NCI-H2081 treated with DMSO at 0.1 percent for 48 hours (cell line): ENCODE results near the gene TTPAL.
A peak's percentile ranks its signal among the peaks of the same experiment; 100 is the strongest.

Source experiments
- DNase-seq: peaks from one replicate; lab custom pipeline; 2025; lab: John Stamatoyannopoulos, UW

TTPAL gene, protein sequence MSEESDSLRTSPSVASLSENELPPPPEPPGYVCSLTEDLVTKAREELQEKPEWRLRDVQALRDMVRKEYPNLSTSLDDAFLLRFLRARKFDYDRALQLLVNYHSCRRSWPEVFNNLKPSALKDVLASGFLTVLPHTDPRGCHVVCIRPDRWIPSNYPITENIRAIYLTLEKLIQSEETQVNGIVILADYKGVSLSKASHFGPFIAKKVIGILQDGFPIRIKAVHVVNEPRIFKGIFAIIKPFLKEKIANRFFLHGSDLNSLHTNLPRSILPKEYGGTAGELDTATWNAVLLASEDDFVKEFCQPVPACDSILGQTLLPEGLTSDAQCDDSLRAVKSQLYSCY

DNA sequence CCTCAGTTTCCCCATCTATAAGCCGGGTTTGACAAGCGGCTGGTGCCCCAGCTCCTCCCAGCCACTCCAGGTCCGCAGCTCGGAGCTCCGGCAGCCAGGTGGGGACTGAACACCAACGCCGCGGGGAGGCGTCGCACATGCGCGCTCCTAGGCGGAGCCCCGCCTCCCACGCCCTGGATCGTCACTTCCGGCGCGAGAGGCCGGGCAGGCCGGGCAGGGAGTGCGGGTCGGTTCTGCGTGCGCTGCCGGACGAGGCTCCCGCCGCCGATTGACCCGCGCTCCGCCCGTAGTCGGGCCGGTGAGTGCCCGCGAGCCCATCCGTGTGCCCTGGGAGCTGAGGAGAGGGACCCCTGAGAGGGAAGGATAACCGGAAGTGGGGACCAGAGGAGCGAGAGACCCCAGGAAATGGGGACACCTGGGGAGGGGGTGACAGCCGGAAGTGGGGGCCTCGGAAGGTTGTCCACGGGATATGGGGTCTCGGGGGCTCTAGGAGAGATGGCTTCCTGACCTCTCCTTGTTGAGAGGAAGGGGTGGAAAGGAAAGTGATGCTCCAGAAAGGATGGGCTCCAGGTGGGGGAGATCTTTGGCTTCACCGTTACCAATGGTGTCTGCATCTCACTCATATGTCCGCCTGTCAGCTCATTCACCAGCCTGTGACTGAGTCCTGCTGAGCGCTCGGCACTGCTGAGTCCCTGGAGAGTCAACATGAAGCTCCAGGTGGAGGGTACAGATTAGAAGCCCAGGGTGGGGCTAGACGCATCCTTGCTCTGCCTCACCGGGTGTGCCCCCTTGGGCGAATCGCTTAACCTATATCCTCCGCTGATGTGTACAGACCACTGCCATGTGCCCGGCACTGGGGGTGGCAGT is at the start of gene TTPAL:
TSS of gene TTPAL (plus strand) at position 181 of the 867 bp plus-strand sequence. CDS start 4,126 bp downstream, outside the sequence.
- peak; percentile 57 for DNase-seq

DNA sequence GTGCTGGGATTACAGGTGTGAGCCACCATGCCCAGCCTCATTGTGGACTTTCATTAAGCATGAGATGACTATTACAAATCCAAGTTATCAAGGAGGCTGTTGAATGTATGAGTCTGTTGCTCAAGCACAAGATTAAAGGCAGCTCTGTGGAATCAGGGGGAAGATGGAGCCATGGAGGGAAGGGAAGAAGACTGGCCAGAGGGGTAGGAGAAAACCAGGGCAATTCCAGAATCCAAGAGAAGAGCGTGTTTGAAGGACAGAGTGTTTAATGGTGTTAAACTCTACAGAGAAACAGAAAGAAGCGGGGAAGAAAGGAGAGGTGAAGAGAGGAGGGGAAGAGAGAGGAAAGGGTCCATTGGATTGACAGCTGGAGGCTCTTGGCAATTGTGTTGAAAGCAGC is 49.8 kb upstream of the TTPAL start:
- DNase-seq, result no peak

DNA sequence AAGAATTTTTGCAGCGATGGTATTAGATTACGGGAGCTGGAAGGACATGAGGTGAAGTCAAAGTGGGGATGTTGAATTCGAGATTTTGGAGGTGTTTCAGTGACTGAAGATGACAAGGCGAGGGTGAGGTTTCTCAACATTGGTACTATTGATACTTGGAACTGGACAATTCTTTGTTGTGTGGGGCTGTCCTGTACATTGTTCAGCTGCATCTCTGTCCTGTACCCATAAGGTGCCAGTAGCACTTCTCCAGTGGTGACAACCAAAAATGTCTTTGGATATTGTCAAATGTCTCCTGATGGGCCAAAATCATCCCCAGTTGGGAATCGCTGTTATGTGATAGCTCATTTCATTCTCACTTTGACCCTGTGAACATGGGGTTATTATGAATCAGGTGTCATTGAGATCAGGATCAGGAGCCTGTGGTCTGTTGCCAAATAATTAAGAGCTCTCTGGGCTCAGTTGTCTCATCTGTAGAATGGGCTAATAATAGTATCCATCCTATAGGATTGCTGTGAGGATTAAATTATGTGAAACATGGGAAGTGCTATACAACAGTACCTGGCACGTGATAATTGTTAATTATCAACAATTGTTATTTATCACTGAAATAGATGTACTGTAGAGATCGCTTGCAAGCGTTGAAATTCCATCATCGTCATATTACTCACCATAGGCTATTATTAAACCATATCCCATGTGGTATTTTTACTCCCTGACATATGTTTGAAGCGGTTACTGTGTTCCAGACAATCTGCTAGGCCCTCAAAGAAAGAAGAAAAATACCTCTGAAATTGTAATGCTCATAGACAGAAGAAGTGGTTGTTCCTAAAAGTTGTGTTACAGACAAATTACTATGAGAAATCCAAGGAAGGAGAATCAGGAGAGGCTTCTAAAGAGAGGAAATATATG is 48.5 kb upstream of the TTPAL start:
- no peak for DNase-seq

DNA sequence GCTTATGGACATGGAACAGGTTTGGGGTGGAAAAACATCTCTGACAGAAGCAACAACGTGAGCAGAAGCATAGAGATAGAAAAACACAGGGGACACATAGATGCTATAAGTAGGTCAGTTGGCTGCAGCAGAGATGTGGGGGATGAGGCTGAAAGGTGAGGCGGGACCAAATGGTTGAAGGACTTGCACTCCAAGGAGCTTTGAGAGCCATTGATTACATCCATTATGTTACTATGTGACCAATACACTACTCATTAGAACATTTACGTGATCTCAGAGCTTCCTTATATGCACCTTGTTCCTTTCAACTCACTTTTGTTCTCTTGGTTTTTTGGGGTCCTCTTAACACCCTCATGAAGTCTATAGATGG is 47.9 kb upstream of the TTPAL start:
- no peak for DNase-seq

DNA sequence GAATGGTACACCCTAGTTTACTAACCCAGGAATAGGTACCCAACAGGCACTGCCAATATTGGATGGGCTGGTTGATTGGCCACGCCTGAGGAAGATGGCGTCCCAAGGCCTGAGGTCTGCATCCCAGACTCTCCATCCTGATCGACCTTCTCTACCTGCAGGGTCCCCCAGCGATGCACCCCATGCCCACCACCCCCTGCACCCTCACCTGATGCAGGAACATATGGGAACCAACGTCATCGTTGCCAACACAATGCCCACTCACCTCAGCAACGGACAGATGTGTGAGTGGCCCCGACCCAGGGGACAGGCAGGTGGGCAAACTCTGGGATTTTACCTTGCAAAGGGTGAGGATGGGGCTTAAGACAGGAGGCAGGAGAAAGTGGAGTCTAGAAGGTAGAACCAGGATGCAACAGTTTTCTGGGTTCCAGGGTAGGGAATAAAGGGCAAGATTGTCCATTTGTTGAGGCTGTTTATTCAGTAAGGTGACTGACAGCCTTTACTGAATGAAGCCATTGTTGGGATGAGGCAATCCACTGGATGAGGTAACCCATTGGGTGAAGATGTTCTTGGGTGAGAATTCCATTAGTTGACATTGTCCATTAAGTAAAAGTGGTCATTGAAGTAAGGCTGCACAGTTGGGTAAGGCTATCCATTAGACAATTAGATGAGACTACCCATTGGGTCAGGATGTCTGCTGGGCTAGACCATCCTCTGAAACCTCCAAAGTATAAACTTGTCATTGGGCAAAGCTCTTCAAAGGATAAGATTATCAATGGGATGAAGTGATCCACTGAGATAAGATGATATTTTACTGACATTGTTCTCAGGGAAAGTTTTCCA is 47.3 kb upstream of the TTPAL start:
- no peak for DNase-seq

DNA sequence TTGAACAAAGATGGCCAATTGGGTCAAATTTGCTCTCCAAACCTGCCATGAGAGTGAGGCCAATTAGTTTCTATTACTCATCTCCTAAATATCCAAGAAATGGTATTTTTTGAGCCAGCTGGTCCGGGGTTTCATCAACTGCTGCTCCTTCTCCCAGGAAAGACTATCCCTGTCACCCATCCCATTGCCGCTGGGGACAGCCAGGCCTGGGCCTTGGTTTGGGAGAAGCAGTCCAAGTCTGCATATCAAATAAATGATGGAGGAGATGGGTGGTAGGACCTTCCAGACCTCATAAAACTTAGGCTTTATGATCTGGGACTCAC is 46.7 kb upstream of the TTPAL start:
- DNase-seq, result no peak

DNA sequence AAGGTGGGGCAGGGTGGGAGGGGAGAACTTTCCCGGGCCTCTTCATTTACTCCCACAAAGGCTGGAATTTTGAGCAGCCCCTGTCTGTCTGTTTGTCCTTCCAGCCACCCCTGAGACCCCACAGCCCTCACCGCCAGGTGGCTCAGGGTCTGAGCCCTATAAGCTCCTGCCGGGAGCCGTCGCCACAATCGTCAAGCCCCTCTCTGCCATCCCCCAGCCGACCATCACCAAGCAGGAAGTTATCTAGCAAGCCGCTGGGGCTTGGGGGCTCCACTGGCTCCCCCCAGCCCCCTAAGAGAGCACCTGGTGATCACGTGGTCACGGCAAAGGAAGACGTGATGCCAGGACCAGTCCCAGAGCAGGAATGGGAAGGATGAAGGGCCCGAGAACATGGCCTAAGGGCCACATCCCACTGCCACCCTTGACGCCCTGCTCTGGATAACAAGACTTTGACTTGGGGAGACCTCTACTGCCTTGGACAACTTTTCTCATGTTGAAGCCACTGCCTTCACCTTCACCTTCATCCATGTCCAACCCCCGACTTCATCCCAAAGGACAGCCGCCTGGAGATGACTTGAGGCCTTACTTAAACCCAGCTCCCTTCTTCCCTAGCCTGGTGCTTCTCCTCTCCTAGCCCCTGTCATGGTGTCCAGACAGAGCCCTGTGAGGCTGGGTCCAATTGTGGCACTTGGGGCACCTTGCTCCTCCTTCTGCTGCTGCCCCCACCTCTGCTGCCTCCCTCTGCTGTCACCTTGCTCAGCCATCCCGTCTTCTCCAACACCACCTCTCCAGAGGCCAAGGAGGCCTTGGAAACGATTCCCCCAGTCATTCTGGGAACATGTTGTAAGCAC is 46.0 kb upstream of the TTPAL start:
- DNase-seq, result no peak

DNA sequence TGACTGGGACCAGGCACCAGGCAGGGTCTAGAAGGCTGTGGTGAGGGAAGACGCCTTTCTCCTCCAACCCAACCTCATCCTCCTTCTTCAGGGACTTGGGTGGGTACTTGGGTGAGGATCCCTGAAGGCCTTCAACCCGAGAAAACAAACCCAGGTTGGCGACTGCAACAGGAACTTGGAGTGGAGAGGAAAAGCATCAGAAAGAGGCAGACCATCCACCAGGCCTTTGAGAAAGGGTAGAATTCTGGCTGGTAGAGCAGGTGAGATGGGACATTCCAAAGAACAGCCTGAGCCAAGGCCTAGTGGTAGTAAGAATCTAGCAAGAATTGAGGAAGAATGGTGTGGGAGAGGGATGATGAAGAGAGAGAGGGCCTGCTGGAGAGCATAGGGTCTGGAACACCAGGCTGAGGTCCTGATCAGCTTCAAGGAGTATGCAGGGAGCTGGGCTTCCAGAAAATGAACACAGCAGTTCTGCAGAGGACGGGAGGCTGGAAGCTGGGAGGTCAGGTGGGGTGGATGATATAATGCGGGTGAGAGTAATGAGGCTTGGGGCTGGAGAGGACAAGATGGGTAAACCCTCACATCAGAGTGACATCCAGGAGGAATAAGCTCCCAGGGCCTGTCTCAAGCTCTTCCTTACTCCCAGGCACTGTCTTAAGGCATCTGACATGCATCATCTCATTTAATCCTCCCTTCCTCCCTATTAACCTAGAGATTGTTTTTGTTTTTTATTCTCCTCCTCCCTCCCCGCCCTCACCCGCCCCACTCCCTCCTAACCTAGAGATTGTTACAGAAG is 45.2 kb upstream of the TTPAL start:
- no peak for DNase-seq

DNA sequence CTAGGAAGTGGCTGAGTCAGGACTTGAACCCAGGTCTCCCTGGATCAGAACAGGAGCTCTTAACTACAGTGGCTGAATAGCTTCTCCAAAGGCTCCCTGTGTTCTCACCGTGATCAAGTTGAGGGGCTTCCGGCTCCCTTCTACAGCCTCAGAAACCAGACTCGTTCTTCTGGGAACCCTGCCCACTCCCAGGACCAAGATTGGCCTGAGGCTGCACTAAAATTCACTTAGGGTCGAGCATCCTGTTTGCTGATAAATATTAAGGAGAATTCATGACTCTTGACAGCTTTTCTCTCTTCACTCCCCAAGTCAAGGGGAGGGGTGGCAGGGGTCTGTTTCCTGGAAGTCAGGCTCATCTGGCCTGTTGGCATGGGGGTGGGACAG is 44.6 kb upstream of the TTPAL start:
- no peak for DNase-seq

DNA sequence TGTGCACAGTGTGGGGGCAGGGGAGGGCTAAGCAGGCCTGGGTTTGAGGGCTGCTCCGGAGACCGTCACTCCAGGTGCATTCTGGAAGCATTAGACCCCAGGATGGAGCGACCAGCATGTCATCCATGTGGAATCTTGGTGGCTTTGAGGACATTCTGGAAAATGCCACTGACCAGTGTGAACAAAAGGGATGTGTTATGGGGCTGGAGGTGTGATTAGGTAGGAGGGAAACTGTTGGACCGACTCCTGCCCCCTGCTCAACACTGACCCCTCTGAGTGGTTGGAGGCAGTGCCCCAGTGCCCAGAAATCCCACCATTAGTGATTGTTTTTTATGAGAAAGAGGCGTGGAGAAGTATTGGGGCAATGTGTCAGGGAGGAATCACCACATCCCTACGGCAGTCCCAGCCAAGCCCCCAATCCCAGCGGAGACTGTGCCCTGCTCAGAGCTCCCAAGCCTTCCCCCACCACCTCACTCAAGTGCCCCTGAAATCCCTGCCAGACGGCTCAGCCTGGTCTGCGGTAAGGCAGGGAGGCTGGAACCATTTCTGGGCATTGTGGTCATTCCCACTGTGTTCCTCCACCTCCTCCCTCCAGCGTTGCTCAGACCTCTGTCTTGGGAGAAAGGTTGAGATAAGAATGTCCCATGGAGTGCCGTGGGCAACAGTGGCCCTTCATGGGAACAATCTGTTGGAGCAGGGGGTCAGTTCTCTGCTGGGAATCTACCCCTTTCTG is 44.0 kb upstream of the TTPAL start:
- no peak for DNase-seq

DNA sequence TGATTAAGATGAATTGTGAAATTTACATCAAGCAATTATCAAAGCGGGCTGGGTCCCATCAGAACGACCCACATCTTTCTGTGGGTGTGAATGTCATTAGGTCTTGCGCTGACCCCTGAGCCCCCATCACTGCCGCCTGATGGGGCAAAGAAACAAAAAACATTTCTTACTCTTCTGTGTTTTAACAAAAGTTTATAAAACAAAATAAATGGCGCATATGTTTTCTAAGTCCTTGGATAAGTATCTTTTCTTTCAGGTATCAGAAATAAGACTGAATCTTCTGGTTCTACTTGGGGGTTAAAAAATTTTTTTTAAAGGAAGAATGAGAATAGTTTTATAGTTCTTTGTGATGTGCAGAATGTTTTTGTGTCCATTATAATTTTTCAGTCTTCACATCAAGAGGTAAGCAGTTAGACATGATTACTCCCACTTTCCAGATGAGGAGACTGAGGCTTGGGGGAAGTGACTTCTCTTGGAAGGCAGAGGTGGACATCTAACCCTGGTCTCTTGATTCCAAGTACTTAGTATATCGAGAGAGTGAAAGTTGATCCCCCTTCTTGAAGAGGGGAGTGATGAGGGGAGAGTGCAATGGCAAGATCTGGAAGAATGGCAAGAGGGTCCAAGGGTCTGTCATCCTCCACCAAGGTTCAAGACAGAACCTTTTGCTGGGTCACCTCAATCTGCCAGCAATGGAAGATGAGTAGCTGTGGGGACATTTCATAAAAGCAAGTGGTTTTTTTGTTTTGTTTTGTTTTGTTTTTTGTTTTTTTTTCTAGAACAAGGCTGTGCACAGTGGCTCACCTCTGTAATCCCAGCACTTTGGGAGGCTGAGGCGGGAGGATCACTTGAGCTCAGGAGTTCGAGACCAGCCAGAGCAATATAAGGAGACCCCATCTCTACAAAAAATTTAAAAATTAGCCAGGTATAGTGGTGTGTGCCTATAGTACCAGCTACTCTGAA is 42.8 kb upstream of the TTPAL start:
- DNase-seq, result no peak

DNA sequence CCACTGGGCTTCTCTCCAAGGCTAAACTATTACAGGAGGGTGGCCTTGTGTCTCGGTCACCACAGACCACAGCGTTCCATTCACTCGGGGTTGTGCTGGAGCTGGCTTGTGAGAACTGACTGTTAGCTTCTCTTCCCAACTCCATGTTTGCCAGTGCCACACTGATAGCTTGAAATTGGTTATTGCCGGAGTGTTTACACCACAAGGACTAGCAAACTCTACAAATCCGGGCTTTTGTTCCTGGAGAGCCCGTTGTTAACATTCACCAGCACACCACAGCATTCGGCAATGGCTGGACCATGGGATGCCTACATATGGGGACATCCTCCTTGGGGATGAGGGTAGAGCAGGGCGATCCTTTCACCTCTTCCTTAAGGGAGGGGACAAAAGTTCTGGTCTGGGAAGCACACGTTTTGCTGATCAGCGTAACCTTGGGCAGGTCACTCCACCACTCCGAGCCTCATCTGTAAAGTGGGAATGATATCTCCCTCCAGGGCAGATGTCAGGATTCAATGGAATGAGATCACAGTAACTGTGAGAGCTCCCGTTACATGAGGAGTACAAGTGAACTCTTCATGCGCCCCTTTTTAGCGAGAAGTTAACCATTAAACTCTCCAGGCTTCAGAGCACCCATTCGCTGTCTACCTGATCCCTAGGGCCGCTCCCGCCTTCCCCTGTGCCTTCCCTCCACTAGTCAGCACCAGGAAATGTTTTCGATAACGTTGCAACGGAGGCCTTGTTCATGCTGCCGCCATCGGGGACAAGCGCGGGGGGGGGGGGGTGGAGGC is 41.7 kb upstream of the TTPAL start:
- DNase-seq, result no peak

DNA sequence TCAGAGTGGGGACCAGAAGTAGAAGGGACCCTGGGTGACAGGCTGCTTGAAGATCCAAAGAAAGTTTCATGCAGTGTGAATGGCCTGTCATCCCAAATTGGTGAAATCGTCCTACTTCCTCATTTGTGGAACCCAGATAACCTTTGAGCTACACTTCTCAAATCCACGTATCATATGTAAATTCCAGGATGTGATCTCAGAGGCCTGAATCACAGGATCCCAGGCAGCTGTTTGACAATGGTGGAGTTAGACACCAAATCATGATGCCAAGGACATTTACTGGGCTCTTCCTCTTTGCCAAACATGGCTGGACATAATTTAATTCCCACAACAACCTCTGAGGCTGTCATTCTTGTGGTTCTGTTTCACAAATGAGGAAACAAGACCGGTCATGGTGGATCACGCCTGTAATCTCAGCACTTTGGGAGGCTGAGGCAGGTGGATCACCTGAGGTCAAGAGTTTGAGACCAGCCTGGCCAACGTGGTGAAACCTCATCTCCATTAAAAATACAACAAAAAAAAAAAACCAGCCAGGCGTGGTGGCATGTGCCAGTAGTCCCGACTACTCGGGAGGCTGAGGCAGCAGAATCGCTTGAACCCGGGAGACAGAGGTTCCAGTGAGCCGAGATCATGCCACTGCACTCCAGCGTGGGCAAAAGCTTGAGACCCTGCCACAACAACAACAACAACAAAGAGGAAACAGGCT is 39.9 kb upstream of the TTPAL start:
- no peak for DNase-seq

DNA sequence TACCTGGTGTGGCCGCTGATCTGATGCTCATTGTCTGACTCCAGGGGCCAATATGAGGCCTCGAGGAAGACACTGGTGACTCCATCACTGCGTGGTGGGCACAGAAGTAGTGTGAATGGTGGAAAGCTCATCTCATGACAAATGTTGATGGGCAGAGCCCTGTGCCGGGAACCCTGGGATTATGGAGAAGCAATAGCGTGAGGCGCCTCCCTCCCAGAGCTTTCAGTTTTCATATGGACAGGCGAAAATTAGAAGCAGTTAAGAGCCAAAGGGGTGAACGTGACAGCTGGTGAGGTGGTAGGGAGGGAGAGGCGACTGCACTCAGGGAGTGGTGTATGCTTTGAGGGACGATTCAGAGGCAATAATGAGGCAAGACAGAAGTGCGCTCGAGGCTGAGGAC is 39.3 kb upstream of the TTPAL start:
- no peak for DNase-seq

DNA sequence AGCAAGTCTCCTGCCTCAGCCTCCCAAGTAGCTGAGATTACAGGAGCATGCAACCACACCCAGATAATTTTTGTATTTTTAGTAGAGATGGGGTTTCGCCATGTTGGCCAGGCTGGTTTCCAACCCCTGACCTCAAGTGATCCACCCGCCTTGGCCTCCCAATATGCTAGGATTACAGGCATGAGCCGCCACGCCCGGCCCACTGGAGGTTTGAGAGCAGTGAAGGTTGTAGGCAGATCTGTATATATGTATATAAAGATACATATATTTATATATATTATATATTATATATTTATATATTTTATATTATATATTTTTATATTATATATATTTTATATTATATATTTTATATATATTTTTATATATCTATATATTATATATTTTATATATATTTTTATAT is 38.2 kb upstream of the TTPAL start:
- no peak for DNase-seq

DNA sequence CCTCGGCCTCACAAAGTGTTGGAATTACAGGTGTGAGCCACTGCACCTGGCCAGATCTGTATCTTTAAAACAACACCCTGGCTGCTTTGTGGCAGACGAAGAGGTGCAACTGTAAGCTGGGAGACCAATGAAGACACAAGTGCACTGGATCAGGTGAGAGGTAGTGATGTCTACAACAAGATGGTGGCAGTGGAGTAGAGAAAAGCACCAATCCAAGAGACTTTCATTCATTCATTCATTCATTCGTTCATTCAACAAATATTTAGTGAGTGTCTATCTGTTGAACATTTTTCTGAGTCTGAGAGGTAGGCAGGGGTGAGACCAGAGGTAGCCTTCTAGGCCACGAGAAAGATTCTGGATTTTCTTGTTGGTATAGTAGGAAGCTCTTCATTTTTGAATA is 36.9 kb upstream of the TTPAL start:
- DNase-seq, result no peak

DNA sequence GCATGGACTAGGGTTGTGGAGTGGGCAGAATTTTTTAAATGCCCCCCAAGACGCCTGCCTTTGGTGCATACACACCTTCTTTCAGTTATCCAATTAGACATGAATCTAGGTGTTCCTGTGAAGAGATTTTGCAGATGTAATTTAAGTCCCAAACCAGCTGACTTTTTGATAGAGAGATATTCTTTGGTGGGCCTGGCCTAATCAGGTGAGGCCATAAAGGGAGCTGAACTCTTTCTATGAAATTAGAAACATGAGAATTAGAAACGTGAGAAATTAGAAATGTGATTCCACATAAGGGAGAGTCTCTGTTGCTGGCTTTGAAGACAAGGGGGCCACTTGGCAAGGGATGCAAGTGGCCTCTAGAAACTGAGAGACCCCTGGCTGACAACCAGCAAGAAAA is 36.4 kb upstream of the TTPAL start:
- no peak for DNase-seq
